Fibroblast of lung (primary cell): ENCODE results near the gene ADAD2.

Source experiments
- CTCF ChIP-seq, 2 donors: IDR thresholded peaks in 1 of 2; conservative IDR thresholded peaks in 1 of 2; 1 replicate in 1 of 2; 2 replicates in 1 of 2; pipeline ENCODE4 v1.5.1; 2011 to 2012; ENCODE audit warnings: low read length in 2 of 2, control low read depth in 1 of 2, inconsistent platforms in 1 of 2, low read depth in 1 of 2, mild to moderate bottlenecking in 1 of 2
- EZH2 ChIP-seq: IDR thresholded peaks from 2 replicates; pipeline ENCODE4 v1.5.1; 2012; ENCODE audit warnings: low read length, control low read depth, mild to moderate bottlenecking; ENCODE audit errors: missing control alignments

- TF ChIP-seq CTCF (conservative IDR thresholded peaks at IDR 0.05 in 1 of 2, IDR thresholded peaks at IDR 0.05 in 1 of 2; ENCODE audit: low read depth in 1 of 2, low read length in 2 of 2) (no peak), EZH2 (no peak)
Observed at GRCh38 chr16:84169765-84170310, 21.1 kb upstream of the ADAD2 start.
